K562 (cell line): ENCODE results near the gene ZSCAN22. TPM values are rescaled to one million over a fixed set of nuclear protein-coding genes. Genes with fewer than 3 reads are reported as not detected.

Experiments used
- COPS2 ChIP-seq: fragments of 450-650 bp; conservative IDR thresholded peaks from 2 replicates; pipeline ENCODE4 v1.6.1; 2016; ENCODE audit warnings: mild to moderate bottlenecking, moderate library complexity
- FOXK2 ChIP-seq, 2 experiments: fragments of 450-650 bp; IDR thresholded peaks in 1 of 2; conservative IDR thresholded peaks in 1 of 2; 2 replicates each; pipeline ENCODE4 v1.6.1; 2016; ENCODE audit warnings: low read depth in 2 of 2, mild to moderate bottlenecking in 1 of 2
- GABPB2 ChIP-seq: fragments of 250-450 bp; sonication (Bioruptor Pico); conservative IDR thresholded peaks from 2 replicates; pipeline ENCODE4 v1.5.1; 2021; ENCODE audit warnings: mild to moderate bottlenecking
- GATAD2A ChIP-seq: fragments of 450-650 bp; IDR thresholded peaks from 2 replicates; pipeline ENCODE4 v1.6.1; 2017
- GTF2E2 ChIP-seq: fragments of 200-800 bp; sonication (Bioruptor generic); IDR thresholded peaks from 2 replicates; pipeline ENCODE4 v1.6.1; 2016; ENCODE audit warnings: missing genetic modification characterization, missing compliant biosample characterization
- HMG20B ChIP-seq: fragments of 250-450 bp; sonication (Bioruptor Pico); IDR thresholded peaks from 2 replicates; pipeline ENCODE4 v1.5.0; 2021; ENCODE audit warnings: mild to moderate bottlenecking
- KDM5B ChIP-seq: fragments of 200-600 bp; sonication (generic); IDR thresholded peaks from 2 replicates; pipeline ENCODE4 v1.6.1; 2012; ENCODE audit warnings: low read depth, mild to moderate bottlenecking, moderate library complexity, low read length, control low read depth, inconsistent platforms; ENCODE audit not compliant: insufficient replicate concordance
- KLF1 ChIP-seq: fragments of 450-650 bp; IDR thresholded peaks from 2 replicates; pipeline ENCODE4 v1.6.1; 2016; ENCODE audit warnings: missing genetic modification characterization, missing compliant biosample characterization
- MEF2A ChIP-seq: IDR thresholded peaks from 2 replicates; pipeline ENCODE4 v1.6.1; 2011; ENCODE audit warnings: low read depth, mild to moderate bottlenecking, low read length, moderate library complexity; ENCODE audit not compliant: control insufficient read depth
- MTA3 ChIP-seq: fragments of 450-650 bp; formaldehyde crosslinking; IDR thresholded peaks from 2 replicates; pipeline ENCODE4 v1.6.1; 2017; ENCODE audit warnings: mild to moderate bottlenecking, borderline replicate concordance
- NBN ChIP-seq: fragments of 450-650 bp; IDR thresholded peaks from 2 replicates; pipeline ENCODE4 v1.6.1; 2016; ENCODE audit warnings: low read depth, mild to moderate bottlenecking
- RFX7 ChIP-seq: fragments of 250-450 bp; sonication (Bioruptor Pico); IDR thresholded peaks from 2 replicates; pipeline ENCODE4 v1.5.1; 2021; ENCODE audit warnings: mild to moderate bottlenecking
- TAF9B ChIP-seq: fragments of 450-650 bp; IDR thresholded peaks from 2 replicates; pipeline ENCODE4 v1.6.1; 2018; ENCODE audit warnings: mild to moderate bottlenecking; ENCODE audit not compliant: partially characterized antibody
- YY1 ChIP-seq, 3 experiments: IDR thresholded peaks; 2 replicates each; pipeline ENCODE4 v1.6.1; 2011; ENCODE audit warnings: low read length in 2 of 3, mild to moderate bottlenecking in 2 of 3, moderate library complexity in 2 of 3, borderline replicate concordance in 1 of 3, control low read depth in 1 of 3, low read depth in 1 of 3; ENCODE audit not compliant: insufficient read depth in 3 of 3, insufficient replicate concordance in 2 of 3, control insufficient read depth in 1 of 3, insufficient read length in 1 of 3; ENCODE audit errors: extremely low read depth in 1 of 3
- ZBTB17 ChIP-seq: fragments of 450-650 bp; formaldehyde crosslinking; IDR thresholded peaks from 2 replicates; pipeline ENCODE4 v1.4.0; 2020; ENCODE audit warnings: mild to moderate bottlenecking
- ZC3H8 ChIP-seq: fragments of 450-650 bp; IDR thresholded peaks from 2 replicates; pipeline ENCODE4 v1.6.1; 2017
- ZFP36 ChIP-seq: fragments of 150-350 bp; IDR thresholded peaks from 2 replicates; pipeline ENCODE4 v1.6.1; 2018; ENCODE audit warnings: low read length, low read depth; ENCODE audit not compliant: partially characterized antibody
- ZKSCAN8 ChIP-seq: fragments of 200-800 bp; sonication (Bioruptor generic); IDR thresholded peaks from 2 replicates; pipeline ENCODE4 v1.6.1; 2016; ENCODE audit warnings: missing genetic modification characterization, missing compliant biosample characterization
- ZNF124 ChIP-seq: sonication (generic); formaldehyde crosslinking; IDR thresholded peaks from 2 replicates; pipeline ENCODE4 v1.8.1; 2022; ENCODE audit warnings: missing genetic modification reagents
- ZNF347 ChIP-seq: fragments of 450-650 bp; formaldehyde crosslinking; IDR thresholded peaks from 2 replicates; pipeline ENCODE4 v1.4.0; 2020; ENCODE audit warnings: low read depth, mild to moderate bottlenecking, moderate library complexity
- polyA plus RNA-seq, 8 experiments: library from polyadenylated mRNA; depleted of rRNA in 4 of 8; stranded (reverse) in 5 of 8; unstranded in 3 of 8; fragments of >200 nt; fragmentation: Nextera tagmentation in 2 of 8; fragmentation: Illumina TruSeq in 1 of 8; extraction: Ambion mirVana in 2 of 8; extraction: Trizol in 1 of 8; gene quantifications; 2 replicates each; pipeline versions ENCODE4 v1.2.1 to v1.2.3, GENCODE V29; 2011 to 2014; ENCODE audit warnings: inconsistent platforms in 1 of 8, missing spikeins in 1 of 8
- total RNA-seq, 7 experiments: library from RNA; depleted of rRNA in 6 of 7; stranded (reverse); fragments of >200 nt in 6 of 7; fragmentation: Illumina TruSeq in 2 of 7; extraction: Trizol in 2 of 7; gene quantifications; 2 replicates each; pipeline versions ENCODE4 v1.2.1 to v1.2.3, GENCODE V29; 2011 to 2021; ENCODE audit warnings: low replicate concordance in 1 of 7
- TF ChIP-seq, protein P1 (sequence below): fragments of 250-450 bp; sonication (Bioruptor Pico); IDR thresholded peaks from 2 replicates; pipeline ENCODE4 v1.4.0; 2020

ZSCAN22 gene
- total and polyA plus RNA-seq, 9 of the 15 experiments (the other 6 are each of a cell fraction or from before 2014, with no cell fraction given), result 0.98 to 5.3 (median 3.0) TPM

DNA sequence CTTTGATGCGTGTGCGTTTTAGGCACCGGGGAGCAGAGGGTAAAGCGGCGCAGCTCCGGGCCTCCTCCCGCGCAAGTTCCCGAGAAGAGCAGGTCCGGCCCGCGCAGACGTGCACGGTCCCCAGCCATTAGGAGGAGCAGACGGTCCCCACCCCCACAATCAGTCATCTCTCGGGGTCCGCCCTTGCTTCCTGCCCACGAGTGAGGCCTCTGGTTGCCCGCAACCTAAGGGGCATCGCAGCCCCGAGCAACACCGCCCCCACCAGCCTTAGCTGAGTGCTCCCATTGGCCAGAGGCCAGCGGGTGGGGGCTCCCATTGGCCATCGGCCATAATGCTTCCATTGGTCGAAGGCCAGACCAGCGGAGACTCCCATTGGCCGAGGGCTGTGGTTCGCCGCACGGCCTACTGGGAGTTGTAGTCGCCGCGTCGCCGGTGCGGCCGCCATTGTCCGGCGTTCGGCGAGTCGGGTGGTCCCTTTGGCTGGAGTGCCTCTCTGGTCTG, 48.2 kb upstream of the ZSCAN22 start, which contains the start of gene ZNF8 (continued):
- TF ChIP-seq KDM5B (peak; percentile 86), NBN (0 out of 2 replicates have a peak, but pooled peaks have one; percentile 24), HMG20B (CRISPR knock-in tag) (no peak), ZBTB17 (no peak), GATAD2A (no peak), RFX7 (no peak), MTA3 (peak; percentile 91), ZC3H8 (no peak), ZNF347 (CRISPR knock-in tag) (no peak), COPS2 (no peak), MEF2A (no peak), TAF9B (no peak), ZNF124 (CRISPR knock-in tag) (no peak), KLF1 (tag) (peak; percentile 55; the same call in 1 of the 2 replicates), GTF2E2 (tag) (peak; percentile 75; the same call in 1 of the 2 replicates), ZKSCAN8 (CRISPR knock-in tag) (peak; percentile 45; the same call in 1 of the 2 replicates), GABPB2 (CRISPR knock-in tag) (no peak), YY1 (IDR thresholded peaks at IDR 0.05; ENCODE audit: borderline replicate concordance in 1 of 3, control insufficient read depth in 1 of 3, extremely low read depth in 1 of 3, insufficient read depth in 3 of 3, insufficient read length in 1 of 3, insufficient replicate concordance in 2 of 3, low read depth in 1 of 3, low read length in 2 of 3) (peak; percentile 92 to 98 (median 97)), FOXK2 (conservative IDR thresholded peaks at IDR 0.05 in 1 of 2, IDR thresholded peaks at IDR 0.05 in 1 of 2; ENCODE audit: low read depth in 2 of 2) (peak in 1 of 2 experiments; percentile 15; a peak in 2 of 4 replicates), ZFP36 (no peak)
- TF ChIP-seq, protein P1, sequence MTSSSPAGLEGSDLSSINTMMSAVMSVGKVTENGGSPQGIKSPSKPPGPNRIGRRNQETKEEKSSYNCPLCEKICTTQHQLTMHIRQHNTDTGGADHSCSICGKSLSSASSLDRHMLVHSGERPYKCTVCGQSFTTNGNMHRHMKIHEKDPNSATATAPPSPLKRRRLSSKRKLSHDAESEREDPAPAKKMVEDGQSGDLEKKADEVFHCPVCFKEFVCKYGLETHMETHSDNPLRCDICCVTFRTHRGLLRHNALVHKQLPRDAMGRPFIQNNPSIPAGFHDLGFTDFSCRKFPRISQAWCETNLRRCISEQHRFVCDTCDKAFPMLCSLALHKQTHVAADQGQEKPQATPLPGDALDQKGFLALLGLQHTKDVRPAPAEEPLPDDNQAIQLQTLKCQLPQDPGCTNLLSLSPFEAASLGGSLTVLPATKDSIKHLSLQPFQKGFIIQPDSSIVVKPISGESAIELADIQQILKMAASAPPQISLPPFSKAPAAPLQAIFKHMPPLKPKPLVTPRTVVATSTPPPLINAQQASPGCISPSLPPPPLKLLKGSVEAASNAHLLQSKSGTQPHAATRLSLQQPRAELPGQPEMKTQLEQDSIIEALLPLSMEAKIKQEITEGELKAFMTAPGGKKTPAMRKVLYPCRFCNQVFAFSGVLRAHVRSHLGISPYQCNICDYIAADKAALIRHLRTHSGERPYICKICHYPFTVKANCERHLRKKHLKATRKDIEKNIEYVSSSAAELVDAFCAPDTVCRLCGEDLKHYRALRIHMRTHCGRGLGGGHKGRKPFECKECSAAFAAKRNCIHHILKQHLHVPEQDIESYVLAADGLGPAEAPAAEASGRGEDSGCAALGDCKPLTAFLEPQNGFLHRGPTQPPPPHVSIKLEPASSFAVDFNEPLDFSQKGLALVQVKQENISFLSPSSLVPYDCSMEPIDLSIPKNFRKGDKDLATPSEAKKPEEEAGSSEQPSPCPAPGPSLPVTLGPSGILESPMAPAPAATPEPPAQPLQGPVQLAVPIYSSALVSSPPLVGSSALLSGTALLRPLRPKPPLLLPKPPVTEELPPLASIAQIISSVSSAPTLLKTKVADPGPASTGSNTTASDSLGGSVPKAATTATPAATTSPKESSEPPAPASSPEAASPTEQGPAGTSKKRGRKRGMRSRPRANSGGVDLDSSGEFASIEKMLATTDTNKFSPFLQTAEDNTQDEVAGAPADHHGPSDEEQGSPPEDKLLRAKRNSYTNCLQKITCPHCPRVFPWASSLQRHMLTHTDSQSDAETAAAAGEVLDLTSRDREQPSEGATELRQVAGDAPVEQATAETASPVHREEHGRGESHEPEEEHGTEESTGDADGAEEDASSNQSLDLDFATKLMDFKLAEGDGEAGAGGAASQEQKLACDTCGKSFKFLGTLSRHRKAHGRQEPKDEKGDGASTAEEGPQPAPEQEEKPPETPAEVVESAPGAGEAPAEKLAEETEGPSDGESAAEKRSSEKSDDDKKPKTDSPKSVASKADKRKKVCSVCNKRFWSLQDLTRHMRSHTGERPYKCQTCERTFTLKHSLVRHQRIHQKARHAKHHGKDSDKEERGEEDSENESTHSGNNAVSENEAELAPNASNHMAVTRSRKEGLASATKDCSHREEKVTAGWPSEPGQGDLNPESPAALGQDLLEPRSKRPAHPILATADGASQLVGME (CRISPR knock-in tag), result 0 out of 2 replicates have a peak, but pooled peaks have one; percentile 16
